SH-SY5Y (cell line): ENCODE data around the gene FRMD4A.

ENCODE experiments used
- GATA2 ChIP-seq: IDR thresholded peaks from 2 replicates; pipeline ENCODE4 v1.6.1; 2011; ENCODE audit warnings: mild to moderate bottlenecking, low read depth, low read length
- GATA3 ChIP-seq: IDR thresholded peaks from 2 replicates; pipeline ENCODE4 v1.6.1; 2011; ENCODE audit warnings: low read depth, mild to moderate bottlenecking, low read length, moderate library complexity

GRCh38 chr10:14144451-14144850 lies 186.3 kb downstream of the FRMD4A start:
- TF ChIP-seq GATA2: no peak
- no peak for TF ChIP-seq GATA3
